DLD1 (cell line): Measurements from ENCODE around the gene PHF2.

Experiments
- in situ Hi-C: cut with HindIII; loops from 2 replicates; pipeline ENCODE4 v1.10.0; 2017; ENCODE audit warnings: low sequenced_read_pairs

Gene PHF2

GRCh38 chr9:93598647-93599241, 22.4 kb downstream of the PHF2 start:
- in situ Hi-C loops: no loop called here

DNA sequence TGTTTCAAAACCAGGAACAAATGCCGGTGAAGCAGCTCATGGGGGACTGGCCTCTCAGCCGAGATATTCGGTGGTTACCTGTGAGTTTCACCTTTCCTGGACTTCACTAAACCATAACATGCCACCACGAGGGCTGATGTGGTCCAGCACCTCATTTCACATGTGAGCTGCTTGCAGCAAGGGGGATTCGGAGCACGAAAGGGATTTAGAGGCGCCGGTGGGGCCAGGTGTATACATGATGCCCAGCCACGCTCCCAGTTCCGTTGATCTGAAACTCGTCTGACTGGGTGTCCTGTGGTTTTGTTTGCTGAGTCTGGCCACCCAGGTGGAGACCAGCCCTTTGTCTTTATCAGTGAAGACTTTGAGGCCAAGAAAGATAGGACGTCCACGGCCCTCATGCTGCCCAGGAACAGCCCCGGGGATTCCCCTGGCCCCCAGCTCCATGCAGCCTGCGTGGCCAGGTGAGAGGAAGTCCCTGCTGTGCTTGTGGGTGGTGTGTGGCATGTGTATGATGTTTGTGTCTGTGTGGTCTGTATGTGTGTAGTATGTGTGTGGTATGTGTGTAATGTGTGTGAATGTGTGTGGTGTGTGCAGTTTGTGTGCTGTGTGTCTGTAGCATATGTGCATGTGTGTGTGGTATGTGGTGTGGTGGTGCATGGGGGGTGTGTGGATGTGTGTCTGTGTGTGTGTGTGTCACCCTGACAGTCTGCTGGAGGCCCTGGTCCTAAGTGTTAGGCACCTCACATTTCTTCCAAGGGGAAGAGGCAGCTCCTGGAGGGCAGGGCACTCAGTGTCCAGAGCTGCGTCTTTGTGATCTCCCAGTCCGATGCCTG, 23.4 kb downstream of the PHF2 start:
- in situ Hi-C loops: no loop called here

DNA sequence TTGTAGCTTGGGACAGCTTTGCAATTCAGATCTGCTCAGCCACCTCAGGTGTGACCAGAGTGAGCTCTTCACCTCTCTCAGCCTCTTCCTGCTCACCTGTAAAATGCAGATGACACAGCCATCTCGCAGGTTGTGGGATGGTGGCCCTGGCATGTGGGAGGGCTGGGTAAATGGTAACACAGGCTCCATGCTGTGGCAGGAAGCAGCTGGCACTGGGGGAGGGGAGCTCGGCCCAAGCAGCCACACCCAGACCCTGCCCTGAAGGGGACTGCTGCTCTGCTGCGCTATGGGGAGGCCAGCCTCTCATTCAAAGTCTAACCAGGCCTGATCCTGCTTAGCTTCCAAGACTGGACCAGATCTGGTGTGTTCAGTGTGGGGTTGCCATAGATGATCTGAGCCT, 24.1 kb downstream of the PHF2 start:
- in situ Hi-C loops: no loop called here

- in situ Hi-C loops: no loop called here
These were observed 24.7 kb downstream of the PHF2 start for GRCh38 chr9:93601063-93601462.

DNA sequence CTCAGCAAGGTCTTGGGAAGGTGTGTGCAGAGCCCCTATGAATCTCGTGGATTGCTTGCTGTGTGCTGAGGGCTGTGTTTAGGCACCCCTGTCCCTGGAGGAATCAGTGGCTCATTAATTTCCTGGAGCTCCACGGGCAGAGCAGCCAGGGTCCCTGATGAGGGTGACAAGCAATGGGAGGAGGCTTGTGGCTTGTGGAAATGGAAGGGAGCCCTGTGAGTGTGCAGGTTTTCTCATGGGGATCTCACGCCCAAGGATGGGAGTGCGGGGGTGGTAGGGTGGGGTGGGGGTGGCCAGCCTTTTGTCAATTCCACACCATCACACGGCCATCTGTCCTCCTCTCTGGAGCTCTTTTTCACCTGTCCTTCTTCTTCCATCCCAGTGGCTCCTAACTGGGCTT, 25.3 kb downstream of the PHF2 start:
- in situ Hi-C loops: no loop called here

- in situ Hi-C loops: no loop called here
These were observed 26.6 kb downstream of the PHF2 start for GRCh38 chr9:93603011-93603410.

GRCh38 chr9:93603906-93604326, 27.5 kb downstream of the PHF2 start:
- in situ Hi-C loops: no loop called here

DNA sequence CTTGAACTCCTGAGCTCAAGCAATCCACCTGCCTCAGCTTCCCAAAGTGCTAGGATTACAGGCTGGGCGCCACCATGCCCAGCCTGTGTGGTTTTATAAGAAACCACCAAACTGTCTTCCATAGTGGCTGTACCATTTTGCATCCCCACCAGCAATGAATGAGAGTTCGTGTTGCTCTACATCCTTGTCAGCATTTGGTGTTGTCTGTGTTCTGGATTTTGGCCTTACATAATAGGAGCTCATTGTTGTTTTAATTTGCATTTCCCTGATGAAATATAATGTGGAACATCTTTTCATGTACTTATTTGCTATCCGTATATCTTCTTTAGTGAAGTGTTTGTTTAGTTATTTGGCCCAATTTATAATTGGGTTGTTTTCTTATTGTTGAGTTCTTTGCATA, 29.8 kb downstream of the PHF2 start:
- in situ Hi-C loops: no loop called here

DNA sequence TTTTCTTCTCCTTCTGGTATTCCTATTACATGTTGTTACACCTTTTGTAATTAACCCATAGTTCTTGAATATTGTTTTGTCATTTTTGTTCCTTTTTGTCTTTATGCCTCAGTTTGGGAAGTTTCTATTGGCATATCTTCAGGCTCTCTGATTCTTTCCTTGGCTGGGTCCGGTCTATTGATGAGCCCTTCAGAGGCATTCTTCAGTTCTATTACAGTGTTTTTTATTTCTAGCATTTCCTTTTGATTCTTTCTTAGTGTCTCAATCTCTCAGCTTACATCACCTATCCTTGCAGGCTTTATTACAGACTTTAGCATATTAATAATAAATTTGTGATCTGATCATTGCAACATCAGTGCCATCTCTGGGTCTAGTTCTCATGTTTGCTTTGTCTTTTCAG, 33.8 kb downstream of the PHF2 start:
- in situ Hi-C loops: no loop called here

DNA sequence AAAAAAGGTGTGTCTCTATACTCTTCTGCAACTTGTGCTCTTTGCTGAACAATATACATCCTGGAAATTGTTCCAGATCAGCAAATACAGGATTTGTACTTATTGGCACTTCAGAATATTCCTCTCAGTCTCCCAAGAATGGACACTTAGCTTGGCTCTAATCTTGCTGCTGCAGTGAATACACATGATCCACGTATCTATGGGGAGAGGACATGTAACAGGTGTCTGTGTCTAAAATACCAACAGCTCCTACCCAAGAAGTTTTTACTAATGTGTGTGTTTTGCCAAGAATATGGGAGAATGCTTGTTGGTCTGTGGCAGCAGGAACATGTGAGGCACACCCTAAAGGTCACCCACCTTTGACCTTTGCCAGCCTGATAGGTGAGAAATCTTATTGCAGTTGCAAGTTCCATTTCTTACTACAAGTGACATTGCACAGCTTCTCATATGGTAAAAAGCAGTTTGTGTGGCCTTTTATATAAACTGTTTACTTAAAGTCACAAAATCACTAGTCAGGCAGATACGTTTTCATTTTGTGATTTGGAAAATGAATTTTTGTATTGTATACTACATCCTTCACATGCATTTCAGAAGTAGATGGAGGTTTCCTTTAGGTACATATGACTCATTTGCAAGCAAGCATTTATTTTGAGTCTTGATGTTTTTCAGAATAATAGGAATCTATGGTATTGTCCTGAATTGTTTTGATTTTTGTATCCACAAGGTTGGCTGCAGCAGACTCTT, 35.8 kb downstream of the PHF2 start:
- in situ Hi-C loops: no loop called here

GRCh38 chr9:93612796-93613154, 36.4 kb downstream of the PHF2 start:
- in situ Hi-C loops: no loop called here

- in situ Hi-C loops: no loop called here
These were observed 36.8 kb downstream of the PHF2 start for GRCh38 chr9:93613174-93613573.

DNA sequence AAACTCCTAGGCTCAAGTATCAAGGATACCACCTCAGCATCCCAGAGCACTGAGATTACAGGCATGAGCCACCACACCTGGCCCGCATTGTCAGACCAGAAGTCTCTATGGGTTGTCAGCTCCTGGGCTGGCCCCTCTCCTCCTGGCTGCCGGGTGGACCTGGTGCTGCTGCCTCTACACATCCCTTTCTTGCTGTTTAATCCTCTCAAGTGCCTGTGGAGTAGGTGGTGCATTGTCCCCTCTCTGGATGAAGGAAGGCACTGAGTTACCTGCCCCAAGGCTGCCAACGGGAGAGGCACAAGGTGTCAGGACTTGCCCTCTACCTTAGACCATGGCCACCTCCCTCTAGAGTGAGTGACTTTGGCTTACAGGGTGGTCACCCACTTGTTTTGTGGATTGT, 37.4 kb downstream of the PHF2 start:
- in situ Hi-C loops: no loop called here

- in situ Hi-C loops: no loop called here
These were observed 38.6 kb downstream of the PHF2 start for GRCh38 chr9:93614830-93615468.

DNA sequence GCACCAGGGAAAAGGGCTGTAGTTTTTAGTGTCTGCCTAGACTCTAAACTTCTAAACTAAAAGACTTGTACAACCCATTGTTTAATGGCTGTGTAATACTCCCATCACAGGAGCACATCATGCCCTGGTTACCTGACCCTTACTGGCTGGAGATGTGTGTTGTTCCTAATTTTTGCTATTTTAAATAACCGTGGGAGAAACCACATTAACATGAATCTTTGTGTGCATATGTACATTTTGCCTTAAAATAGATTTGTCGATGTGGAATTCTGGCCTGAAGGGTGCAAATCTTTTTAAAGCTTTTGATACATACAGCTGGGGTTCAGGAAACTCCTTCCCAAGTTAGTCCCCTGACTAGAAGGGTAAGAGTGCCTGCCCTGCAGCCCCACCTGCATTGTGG, 39.7 kb downstream of the PHF2 start:
- in situ Hi-C loops: no loop called here

DNA sequence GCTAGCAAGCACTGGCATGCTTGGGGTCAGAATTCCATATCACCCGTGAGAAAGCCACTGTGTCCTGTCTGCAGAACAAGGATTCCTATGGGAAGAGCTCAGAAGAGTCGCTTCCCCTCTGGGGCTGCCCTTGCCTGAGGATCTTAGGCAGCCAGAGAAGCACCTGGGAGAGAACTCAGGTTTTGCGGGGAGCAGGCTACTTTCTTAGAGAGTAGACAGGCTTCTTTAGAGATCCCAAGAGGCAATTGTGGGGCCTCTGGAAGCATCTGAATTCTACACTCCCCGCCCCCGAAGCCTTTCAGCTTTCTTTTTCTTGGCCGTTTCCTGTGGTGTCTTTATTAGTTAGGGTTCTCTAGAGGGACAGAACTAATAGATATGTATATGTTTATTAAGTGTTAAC, 40.9 kb downstream of the PHF2 start:
- in situ Hi-C loops: no loop called here

DNA sequence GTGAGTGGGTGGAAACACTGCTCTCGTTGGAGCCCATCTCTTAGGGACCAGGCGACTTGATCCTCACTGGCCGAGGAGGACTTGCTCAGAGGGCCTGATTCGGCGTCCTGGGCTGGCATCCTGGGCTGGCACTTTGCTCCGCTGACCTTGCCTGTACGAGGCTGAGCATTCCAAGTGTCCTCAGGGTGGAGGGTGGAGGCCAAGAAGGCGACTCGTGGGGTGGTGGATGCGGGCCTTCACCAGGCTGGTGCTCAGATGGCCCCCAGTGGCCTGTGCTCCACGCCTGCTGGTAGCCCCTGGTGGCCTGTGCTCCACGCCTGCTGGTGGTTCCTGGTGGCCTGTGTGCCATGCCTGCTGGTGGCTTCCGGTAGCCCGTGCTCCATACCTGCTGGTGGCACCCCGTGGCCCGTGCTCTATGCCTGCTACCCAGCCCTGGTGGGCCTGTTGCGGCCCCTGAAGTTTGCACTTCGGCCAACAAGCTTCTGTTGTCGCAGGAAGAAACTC, 42.9 kb downstream of the PHF2 start:
- in situ Hi-C loops: no loop called here

GRCh38 chr9:93620041-93620506, 43.7 kb downstream of the PHF2 start:
- in situ Hi-C loops: no loop called here

DNA sequence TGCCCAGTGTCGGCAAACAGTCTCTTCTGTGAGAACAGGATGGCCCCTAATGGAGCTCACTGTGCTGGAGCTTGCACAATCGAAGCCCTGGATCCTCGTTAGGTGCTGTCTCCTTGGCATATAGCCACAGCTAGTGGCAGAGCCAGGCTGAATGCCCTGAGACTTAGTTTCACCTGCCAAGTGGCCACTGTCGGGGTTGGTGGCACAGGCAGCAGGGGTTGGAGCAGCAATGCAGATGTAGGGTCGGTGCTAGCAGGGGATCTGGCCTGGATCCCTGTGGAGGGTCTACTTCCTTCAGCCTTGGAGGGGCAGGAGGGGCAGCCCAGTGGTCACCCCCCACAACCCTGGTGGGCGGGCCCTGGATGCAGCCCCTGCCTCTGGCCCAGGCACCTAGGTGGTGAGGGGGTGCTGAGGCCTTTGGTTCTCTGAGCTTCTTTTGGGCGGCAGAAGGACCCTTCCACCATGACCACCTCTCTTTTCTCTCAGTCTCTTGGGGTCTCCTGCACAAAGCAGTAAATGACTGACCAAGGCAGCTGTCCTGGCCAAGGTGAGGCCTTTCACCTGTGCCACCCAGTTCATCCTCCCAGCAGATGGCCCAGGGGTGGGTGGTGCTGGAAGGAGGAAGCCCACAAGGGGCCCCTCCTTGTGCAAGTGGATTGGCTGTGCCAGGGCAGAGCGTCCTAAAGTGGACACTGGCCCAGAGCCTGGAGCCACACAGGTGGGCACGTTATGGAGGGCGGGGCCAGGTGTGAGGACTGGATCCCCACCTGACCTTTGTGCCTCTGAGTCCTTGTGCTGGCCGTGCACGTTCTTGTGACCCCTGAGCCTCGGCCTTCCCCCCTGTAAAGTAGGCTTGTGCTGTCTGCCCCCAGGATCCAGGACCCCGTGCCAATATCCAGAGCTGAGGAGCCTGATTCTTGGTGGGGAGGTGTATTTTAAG, 44.8 kb downstream of the PHF2 start:
- in situ Hi-C loops: no loop called here

- in situ Hi-C loops: no loop called here
These were observed 45.5 kb downstream of the PHF2 start for GRCh38 chr9:93621922-93622321.
